Brain microvascular endothelial cell (primary cell): ENCODE measurements around the gene TPSD1.

Experiments
- DNase-seq: peaks from one replicate; pipeline ENCODE4 v3.0.0-alpha.2; 2020
- H3K27ac ChIP-seq: fragments of 250-450 bp; sonication (Bioruptor Pico); 2 replicates; pipeline ENCODE4 v1.5.1; 2020; ENCODE audit warnings: mild to moderate bottlenecking, moderate library complexity
- H3K27me3 ChIP-seq: fragments of 250-450 bp; sonication (Bioruptor Pico); replicated peaks from 2 replicates; pipeline ENCODE4 v1.5.1; 2020; ENCODE audit warnings: mild to moderate bottlenecking
- H3K36me3 ChIP-seq: fragments of 250-450 bp; sonication (Bioruptor Pico); replicated peaks from 2 replicates; pipeline ENCODE4 v1.5.1; 2020; ENCODE audit warnings: mild to moderate bottlenecking
- H3K4me3 ChIP-seq: 2 replicates; pipeline ENCODE4 v1.5.1; 2011; ENCODE audit warnings: low read depth, mild to moderate bottlenecking, control low read depth, low read length, moderate library complexity
- in situ Hi-C: cut with HindIII; loops from 2 replicates; pipeline ENCODE4 v1.10.0; 2017; ENCODE audit warnings: low sequenced_read_pairs, low pct_ligation_motif_present
- TF ChIP-seq, protein P1 (sequence below): IDR thresholded peaks from 2 replicates; pipeline ENCODE4 v1.5.1; 2011; ENCODE audit warnings: low read depth, mild to moderate bottlenecking, moderate library complexity, low read length, control low read depth, inconsistent platforms; ENCODE audit errors: missing control alignments

Gene TPSD1

DNA sequence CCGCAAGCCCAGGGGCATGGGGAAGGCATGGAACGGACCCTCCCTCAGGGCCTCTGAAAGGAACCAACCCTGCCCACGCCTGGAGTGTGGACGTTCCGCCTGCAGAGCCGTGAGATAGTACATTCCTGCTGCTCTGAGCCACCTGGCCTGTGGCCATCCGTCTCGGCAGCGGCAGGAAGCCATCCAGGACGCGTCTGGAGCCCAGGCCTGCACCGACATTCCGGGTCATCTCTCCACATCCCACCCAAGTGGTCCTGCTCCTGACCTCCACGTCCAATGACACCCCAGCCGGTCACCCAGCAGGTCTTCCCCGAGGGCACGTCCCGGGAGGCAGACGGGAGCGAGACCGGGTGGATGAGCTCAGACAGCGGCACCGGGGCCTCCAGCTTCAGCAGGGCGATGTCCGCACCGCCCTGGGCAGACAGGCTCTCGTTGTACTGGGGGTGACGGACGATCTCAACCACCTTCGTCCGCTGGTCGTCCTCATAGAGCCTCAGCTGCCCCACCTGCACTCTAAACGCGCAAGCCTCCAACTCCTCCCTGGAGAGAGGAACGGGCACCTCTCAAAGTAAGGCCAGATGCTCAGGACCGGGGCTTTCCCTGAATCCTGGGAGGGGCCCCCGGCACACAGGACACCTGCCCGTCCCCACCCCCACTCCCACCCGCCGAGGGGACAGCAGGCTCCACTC is 32.3 kb downstream of the TPSD1 start:
- Histone ChIP-seq H3K36me3 (no peaks in the 10 kb centered on the region), H3K27me3 (peaks cover 47% of the 10 kb centered on the region), H3K27ac (no peak overlapping the region), H3K4me3 (no peak overlapping the region)
- in situ Hi-C loops: no loop called here
- DNase-seq: no peak
- TF ChIP-seq, protein P1, sequence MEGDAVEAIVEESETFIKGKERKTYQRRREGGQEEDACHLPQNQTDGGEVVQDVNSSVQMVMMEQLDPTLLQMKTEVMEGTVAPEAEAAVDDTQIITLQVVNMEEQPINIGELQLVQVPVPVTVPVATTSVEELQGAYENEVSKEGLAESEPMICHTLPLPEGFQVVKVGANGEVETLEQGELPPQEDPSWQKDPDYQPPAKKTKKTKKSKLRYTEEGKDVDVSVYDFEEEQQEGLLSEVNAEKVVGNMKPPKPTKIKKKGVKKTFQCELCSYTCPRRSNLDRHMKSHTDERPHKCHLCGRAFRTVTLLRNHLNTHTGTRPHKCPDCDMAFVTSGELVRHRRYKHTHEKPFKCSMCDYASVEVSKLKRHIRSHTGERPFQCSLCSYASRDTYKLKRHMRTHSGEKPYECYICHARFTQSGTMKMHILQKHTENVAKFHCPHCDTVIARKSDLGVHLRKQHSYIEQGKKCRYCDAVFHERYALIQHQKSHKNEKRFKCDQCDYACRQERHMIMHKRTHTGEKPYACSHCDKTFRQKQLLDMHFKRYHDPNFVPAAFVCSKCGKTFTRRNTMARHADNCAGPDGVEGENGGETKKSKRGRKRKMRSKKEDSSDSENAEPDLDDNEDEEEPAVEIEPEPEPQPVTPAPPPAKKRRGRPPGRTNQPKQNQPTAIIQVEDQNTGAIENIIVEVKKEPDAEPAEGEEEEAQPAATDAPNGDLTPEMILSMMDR: no peak

DNA sequence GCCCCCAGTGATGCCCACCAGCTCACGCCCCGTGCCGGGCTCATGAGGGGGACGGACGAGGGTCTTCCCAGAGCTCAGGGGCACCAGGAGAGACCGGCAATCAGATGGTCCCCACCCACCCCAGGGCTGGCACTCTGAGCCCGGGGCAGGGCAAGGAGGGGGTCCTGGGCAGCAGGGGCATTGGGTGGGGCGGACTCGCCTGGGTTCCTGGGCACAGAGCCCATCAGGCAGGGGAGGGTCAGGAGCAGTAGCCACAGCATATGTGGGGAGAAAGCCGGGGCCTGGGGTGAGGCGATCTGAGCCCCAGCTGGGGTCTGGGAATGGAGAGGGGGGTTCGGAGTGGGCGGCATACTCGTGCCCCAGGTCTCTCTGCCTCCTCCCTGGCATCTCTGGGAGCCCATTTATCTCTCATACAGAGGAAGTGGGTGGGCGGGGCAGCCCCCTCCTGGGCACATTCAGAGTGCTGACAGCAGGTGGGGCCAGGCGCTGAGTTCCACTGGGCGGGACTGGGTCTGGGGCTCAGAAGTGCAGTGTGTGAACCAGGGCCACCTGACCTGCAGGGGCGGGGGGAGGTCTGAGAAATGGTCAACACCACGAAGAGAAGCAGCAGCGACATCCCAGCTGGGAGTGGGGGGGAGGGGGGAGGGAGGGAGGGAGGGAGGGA is 33.1 kb downstream of the TPSD1 start:
- in situ Hi-C loops: no loop called here
- Histone ChIP-seq H3K36me3 (no peaks in the 10 kb centered on the region), H3K4me3 (no peak overlapping the region), H3K27me3 (peaks cover 45% of the 10 kb centered on the region), H3K27ac (no peak overlapping the region)
- TF ChIP-seq, protein P1: no peak
- no peak for DNase-seq

DNA sequence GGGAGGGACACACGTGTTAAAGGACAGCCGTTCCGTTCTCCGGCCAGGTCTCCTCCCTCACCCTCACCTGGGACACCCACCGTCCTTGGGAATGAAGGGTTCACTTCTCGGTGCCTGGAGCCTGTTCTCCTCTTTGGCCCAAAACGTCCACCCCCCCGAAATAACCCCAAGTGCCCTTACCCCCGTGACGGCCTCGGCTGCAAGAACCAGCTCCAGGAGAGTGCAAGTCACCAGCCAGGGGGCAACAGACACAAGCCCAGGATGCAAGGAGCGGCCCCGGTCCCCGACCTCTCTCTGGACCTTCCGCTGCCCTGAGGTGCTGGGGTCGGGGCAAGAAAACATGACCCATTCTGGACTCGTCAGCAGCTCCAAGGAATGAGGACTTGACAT is 33.6 kb downstream of the TPSD1 start:
- in situ Hi-C loops: no loop called here
- TF ChIP-seq, protein P1: no peak
- Histone ChIP-seq H3K36me3 (no peaks in the 10 kb centered on the region), H3K27me3 (peaks cover 44% of the 10 kb centered on the region), H3K27ac (no peak overlapping the region), H3K4me3 (no peak overlapping the region)
- DNase-seq: no peak

DNA sequence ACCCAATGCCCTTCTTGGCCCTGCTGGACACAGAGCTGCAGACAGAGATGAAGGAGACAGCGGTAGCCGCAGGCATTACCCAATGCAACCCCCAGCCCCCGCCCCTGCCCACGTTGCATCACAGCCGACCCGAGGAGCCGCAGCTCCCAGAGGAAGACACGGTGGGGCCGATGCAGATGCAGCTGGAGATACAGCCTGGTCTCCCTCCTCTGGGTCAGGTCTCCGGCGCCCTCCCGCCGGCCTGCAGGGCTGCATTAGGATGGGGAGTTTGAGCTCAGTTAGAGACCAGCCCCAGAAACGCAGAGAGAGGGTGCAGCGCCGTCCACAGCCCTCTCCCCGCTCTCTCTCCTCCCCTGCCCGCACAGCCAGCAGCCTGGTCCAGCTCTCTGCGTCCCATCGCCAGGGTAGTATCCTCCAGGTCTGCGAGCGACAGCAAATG is 34.2 kb downstream of the TPSD1 start:
- peaks cover 44% of the 10 kb centered on the region for H3K27me3 ChIP-seq
- no peaks in the 10 kb centered on the region for H3K36me3 ChIP-seq
- in situ Hi-C loops: no loop called here
- DNase-seq: no peak
- TF ChIP-seq, protein P1: no peak
- no peak overlapping the region for H3K4me3 ChIP-seq
- H3K27ac ChIP-seq: no peak overlapping the region

DNA sequence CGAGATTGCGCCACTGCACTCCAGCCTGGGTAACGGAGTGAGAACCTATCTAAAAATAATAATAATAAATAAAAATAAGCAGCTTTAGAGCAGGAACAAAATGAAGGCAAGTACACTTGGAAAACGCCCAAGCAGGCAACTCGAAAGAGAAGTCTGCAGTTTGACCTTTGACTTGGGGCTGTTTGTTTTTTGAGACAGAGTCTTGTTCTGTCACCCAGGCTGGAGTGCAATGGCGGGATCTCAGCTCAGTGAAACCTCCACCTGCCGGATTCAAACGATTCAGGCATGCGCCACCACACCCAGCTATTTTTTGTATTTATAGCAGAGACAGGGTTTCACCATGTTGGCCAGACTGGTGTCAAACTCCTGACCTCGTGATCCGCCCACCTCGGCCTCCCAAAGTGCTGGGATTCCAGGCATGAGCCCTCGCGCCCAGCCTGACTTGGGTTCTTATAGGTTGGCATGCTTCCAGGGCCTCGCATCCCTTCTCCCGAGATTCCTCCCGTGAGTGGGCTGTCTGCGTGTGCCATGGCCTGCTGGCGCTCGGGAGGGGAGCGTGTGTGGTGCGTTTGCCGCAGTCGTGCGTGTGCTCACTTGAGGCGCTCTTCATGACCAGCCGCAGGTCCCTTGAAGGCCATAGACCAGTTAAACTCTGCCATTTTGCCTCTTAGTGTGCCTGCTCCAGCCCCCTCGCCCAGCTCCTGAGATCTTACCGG is 35.1 kb downstream of the TPSD1 start:
- DNase-seq: no peak
- H3K27ac ChIP-seq: no peak overlapping the region
- no peaks in the 10 kb centered on the region for H3K36me3 ChIP-seq
- TF ChIP-seq, protein P1: no peak
- in situ Hi-C loops: no loop called here
- H3K4me3 ChIP-seq: no peak overlapping the region
- H3K27me3 ChIP-seq: peaks cover 44% of the 10 kb centered on the region
